GM23248 (cell line): Measurements from ENCODE around the gene ATXN7L1.

ENCODE experiments used
- EZH2 ChIP-seq: fragments of 200-600 bp; sonication (generic); IDR thresholded peaks from 2 replicates; pipeline ENCODE4 v1.6.1; 2018; ENCODE audit warnings: antibody characterized with exemption, mild to moderate bottlenecking; ENCODE audit not compliant: insufficient read depth, poor library complexity, severe bottlenecking
- EZH2phosphoT487 ChIP-seq: fragments of 200-600 bp; sonication (generic); IDR thresholded peaks from 2 replicates; pipeline ENCODE4 v1.6.1; 2018; ENCODE audit warnings: antibody characterized with exemption, moderate library complexity, mild to moderate bottlenecking, low read depth; ENCODE audit not compliant: insufficient read depth

DNA sequence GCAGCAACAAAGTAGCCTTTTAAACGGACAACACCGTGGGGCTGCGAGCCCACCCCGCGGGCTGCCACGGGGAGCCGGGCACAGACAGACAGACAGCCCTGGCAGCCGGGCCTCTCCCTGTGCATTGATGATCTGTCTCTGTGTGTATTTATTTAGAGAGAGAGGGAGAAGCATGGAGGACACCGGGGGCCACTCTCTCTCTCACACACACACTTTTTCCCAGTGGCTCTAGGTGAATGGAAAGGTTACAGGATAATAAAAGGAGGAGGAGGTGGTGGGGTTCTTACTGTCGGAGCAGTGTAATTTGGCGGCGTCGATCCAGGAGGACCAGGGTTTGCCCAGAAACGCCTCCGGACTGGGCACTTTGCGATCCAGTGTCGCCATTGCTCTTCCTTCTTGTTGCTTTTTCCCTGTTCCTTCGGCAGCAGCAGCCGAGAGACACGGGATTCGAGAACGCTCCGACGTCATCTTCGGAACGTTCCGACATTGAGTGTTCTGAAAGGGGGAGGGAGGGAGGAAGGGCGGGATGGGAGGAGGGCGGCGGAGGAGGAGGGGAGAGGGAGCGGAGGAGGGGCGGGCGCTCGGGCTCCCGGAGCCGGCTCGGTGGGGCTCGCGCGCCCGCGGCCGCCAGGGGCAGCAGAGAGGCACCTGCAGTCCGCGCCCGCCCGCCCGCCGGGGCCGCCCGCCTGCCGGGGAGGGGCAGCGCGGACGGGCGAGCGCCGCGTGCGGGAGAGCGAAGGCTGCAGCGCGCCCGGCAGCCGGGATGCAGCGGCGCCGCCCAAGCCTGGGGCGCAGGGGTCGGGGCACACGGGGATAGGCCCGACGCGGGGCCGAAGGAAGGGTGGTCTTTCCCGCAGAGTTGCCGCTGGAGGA is at the start of gene ATXN7L1:
- TF ChIP-seq EZH2phosphoT487: no peak
- no peak for TF ChIP-seq EZH2
